B cell (primary cell): ENCODE data around the gene GLIS2. TPM values are rescaled to one million over a fixed set of nuclear protein-coding genes. Genes with fewer than 3 reads are reported as not detected.

Experiments used
- ATAC-seq: fragments of 200-7000 bp; cut with Tn5 transposase; one replicate; pipeline ENCODE4 v1.10.0; 2021; ENCODE audit warnings: low read depth, mild to moderate bottlenecking, moderate number of reproducible peaks, moderate library complexity
- CTCF ChIA-PET: fragments of 350-600 bp; sonication (Branson Sonifier 250); formaldehyde crosslinking; loops from one replicate; lab custom pipeline; 2021; ENCODE audit warnings: antibody characterized with exemption, inconsistent platforms; lab: Charles Lee
- POLR2A ChIA-PET: fragments of 350-600 bp; sonication (Branson Sonifier 250); formaldehyde crosslinking; loops from one replicate; lab custom pipeline; 2021; ENCODE audit warnings: antibody characterized with exemption; lab: Charles Lee
- DNase-seq: peaks from one replicate; pipeline ENCODE4 v3.0.0; 2013
- H2AFZ ChIP-seq: 2 replicates; pipeline ENCODE4 v1.6.1; 2012; ENCODE audit warnings: mild to moderate bottlenecking, low read depth, low read length; ENCODE audit not compliant: insufficient read depth, poor library complexity, severe bottlenecking
- H3K27ac ChIP-seq, 2 donors: 1 replicate in 1 of 2; 2 replicates in 1 of 2; pipeline ENCODE4 v1.5.1; 2012 to 2013; ENCODE audit warnings: low read length in 2 of 2, mild to moderate bottlenecking in 2 of 2, moderate library complexity in 1 of 2
- H3K27me3 ChIP-seq, 4 experiments: fragments of 200-600 bp in 1 of 4; sonication (generic) in 1 of 4; replicated peaks in 1 of 4; 1 replicate in 2 of 4; 2 replicates in 2 of 4; pipeline versions ENCODE4 v1.6.1 to v1.7.0; 2013 to 2016; ENCODE audit warnings: low read length in 3 of 4, mild to moderate bottlenecking in 2 of 4, mixed read lengths in 1 of 4, moderate library complexity in 1 of 4; ENCODE audit not compliant: insufficient read depth in 4 of 4, control insufficient read depth in 3 of 4; ENCODE audit errors: control extremely low read depth in 1 of 4
- H3K36me3 ChIP-seq, 2 experiments: replicated peaks in 1 of 2; 1 replicate in 1 of 2; 2 replicates in 1 of 2; pipeline versions ENCODE4 v1.6.1 to v1.7.1; 2013; ENCODE audit warnings: low read length in 1 of 2; ENCODE audit not compliant: insufficient read depth in 2 of 2, control insufficient read depth in 1 of 2; ENCODE audit errors: control extremely low read depth in 1 of 2, extremely low read depth in 1 of 2
- H3K4me1 ChIP-seq, 2 donors: fragments of 200-600 bp in 1 of 2; sonication (generic) in 1 of 2; 1 replicate in 1 of 2; 2 replicates in 1 of 2; pipeline versions ENCODE4 v1.5.1 to v1.6.1; 2013 to 2017; ENCODE audit warnings: low read length in 2 of 2; ENCODE audit not compliant: control insufficient read depth in 2 of 2, insufficient read depth in 2 of 2
- H3K4me2 ChIP-seq: replicated peaks from 2 replicates; pipeline ENCODE3; 2012; ENCODE audit warnings: mild to moderate bottlenecking, low read depth, low read length; ENCODE audit not compliant: poor library complexity, severe bottlenecking
- H3K4me3 ChIP-seq, 5 experiments: fragments of 200-600 bp in 1 of 5; sonication (generic) in 1 of 5; 1 replicate in 3 of 5; 2 replicates in 2 of 5; pipeline versions ENCODE4 v1.5.1 to v1.7.0; 2011 to 2016; ENCODE audit warnings: low read length in 4 of 5, mild to moderate bottlenecking in 4 of 5, low read depth in 2 of 5, control low read depth in 1 of 5, moderate library complexity in 1 of 5; ENCODE audit not compliant: insufficient read depth in 1 of 5; ENCODE audit errors: control extremely low read depth in 1 of 5, extremely low read depth in 1 of 5
- H3K79me2 ChIP-seq: fragments of 200-600 bp; sonication (generic); one replicate; pipeline ENCODE4 v1.6.0; 2016; ENCODE audit warnings: low read length; ENCODE audit not compliant: control insufficient read depth, insufficient read depth
- H3K9ac ChIP-seq: fragments of 200-600 bp; sonication (generic); 2 replicates; pipeline ENCODE4 v1.6.1; 2017; ENCODE audit warnings: mild to moderate bottlenecking, low read length, moderate library complexity
- H3K9me3 ChIP-seq, 3 donors: one replicate each; pipeline versions ENCODE4 v1.6.1 to v1.7.1; 2013; ENCODE audit warnings: low read length in 2 of 3; ENCODE audit not compliant: control insufficient read depth in 2 of 3, insufficient read depth in 1 of 3; ENCODE audit errors: control extremely low read depth in 1 of 3
- H4K20me1 ChIP-seq: 2 replicates; pipeline ENCODE4 v1.6.0; 2012; ENCODE audit warnings: mild to moderate bottlenecking, low read length; ENCODE audit not compliant: insufficient read depth, control insufficient read depth, poor library complexity, severe bottlenecking
- H3K27ac Mint-ChIP-seq: one replicate; pipeline ENCODE4 v1.8.0; 2021; ENCODE audit warnings: mixed read lengths
- H3K27me3 Mint-ChIP-seq: one replicate; pipeline ENCODE4 v1.8.0; 2021; ENCODE audit warnings: mixed read lengths
- H3K4me1 Mint-ChIP-seq: one replicate; pipeline ENCODE4 v1.8.0; 2021; ENCODE audit warnings: mixed read lengths
- H3K4me3 Mint-ChIP-seq: one replicate; pipeline ENCODE4 v1.8.0; 2021; ENCODE audit warnings: mixed read lengths
- H3K9me3 Mint-ChIP-seq: one replicate; pipeline ENCODE4 v1.8.0; 2022; ENCODE audit warnings: mixed read lengths; ENCODE audit not compliant: insufficient read depth
- CTCF ChIP-seq: fragments of 200-600 bp; IDR thresholded peaks from one replicate; pipeline ENCODE4 v1.8.0; 2022; ENCODE audit warnings: antibody characterized with exemption, mild to moderate bottlenecking
- EZH2 ChIP-seq: IDR thresholded peaks from 2 replicates; pipeline ENCODE4 v1.6.1; 2012; ENCODE audit warnings: borderline replicate concordance, low read depth, mild to moderate bottlenecking, moderate library complexity, low read length; ENCODE audit not compliant: insufficient read depth, poor library complexity, severe bottlenecking
- WGBS: methylation state at CpG from one replicate; pipeline ENCODE4 v1.1.5; 2013; ENCODE audit warnings: missing lambda C conversion rate; ENCODE audit not compliant: insufficient coverage; 5-methylcytosine and 5-hydroxymethylcytosine counted together
- intact Hi-C: fragments of 100-400 bp; cut with micrococcal nuclease; formaldehyde crosslinking; loops from one replicate; pipeline ENCODE4 v1.10.0; 2022
- polyA plus RNA-seq: library from polyadenylated mRNA; depleted of rRNA; stranded (reverse); fragments of >200 nt; gene quantifications from 2 replicates; pipeline ENCODE4 v1.2.3, GENCODE V29; 2012
- total RNA-seq, 2 donors: library from RNA; stranded (reverse); fragments of 120-200 nt in 1 of 2; gene quantifications; 1 replicate in 1 of 2; 2 replicates in 1 of 2; pipeline versions ENCODE4 v1.2.3 to v1.2.4, GENCODE V29; 2013 to 2022

Gene GLIS2
- total and polyA plus RNA-seq, 2 donors (not counting 1 experiment from before 2014, with no cell fraction given), result not detected

GRCh38 chr16:4369007-4369733 lies 53.3 kb downstream of the GLIS2 start:
- H3K27ac ChIP-seq, result no peak overlapping the region
- peaks cover 25 to 47% of the 10 kb centered on the region in 2 donors for H3K4me1 ChIP-seq
- no peak overlapping the region for H3K4me3 Mint-ChIP-seq
- H3K36me3 ChIP-seq, result peaks cover 4 to 30% of the 10 kb centered on the region in 2 experiments
- H3K4me3 ChIP-seq, result no peak overlapping the region
- H2AFZ ChIP-seq, result no peak overlapping the region
- no peaks in the 10 kb centered on the region for H3K9me3 ChIP-seq
- no peak overlapping the region for H3K4me2 ChIP-seq
- ChIA-PET POLR2A (no interaction called here), CTCF (interaction anchor here (0.6 to 1.1 kb wide), 3 partner anchors 10 to 34 kb away, joined by 3 to 5 read pairs (median 3); no protein-coding TSS in a partner anchor)
- H3K9ac ChIP-seq, result no peak overlapping the region
- H3K27ac Mint-ChIP-seq, result no peak overlapping the region
- no peak for TF ChIP-seq CTCF
- no peak for TF ChIP-seq EZH2
- H4K20me1 ChIP-seq, result peaks cover 85% of the 10 kb centered on the region
- intact Hi-C loops, result no loop called here
- peaks cover 39% of the 10 kb centered on the region for H3K4me1 Mint-ChIP-seq
- no peaks in the 10 kb centered on the region for H3K27me3 ChIP-seq
- H3K27me3 Mint-ChIP-seq, result no peaks in the 10 kb centered on the region
- H3K79me2 ChIP-seq, result peaks cover 21% of the 10 kb centered on the region
- whole genome bisulfite sequencing, result 99% methylated on average over 13 of the region's 13 CpGs
- DNase-seq (no peak), ATAC-seq (no peak)
- no peaks in the 10 kb centered on the region for H3K9me3 Mint-ChIP-seq

- H3K79me2 ChIP-seq, result peaks cover 21% of the 10 kb centered on the region
- H3K9ac ChIP-seq, result no peak overlapping the region
- H2AFZ ChIP-seq, result no peak overlapping the region
- H3K4me1 Mint-ChIP-seq, result peaks cover 36% of the 10 kb centered on the region
- no peaks in the 10 kb centered on the region for H3K27me3 Mint-ChIP-seq
- POLR2A ChIA-PET, result no interaction called here
- CTCF ChIA-PET, result interaction anchor here (0.5 kb wide), 1 partner anchor 59 kb away, joined by 3 read pairs; no protein-coding TSS in a partner anchor
- H3K4me2 ChIP-seq, result no peak overlapping the region
- H4K20me1 ChIP-seq, result peaks cover 95% of the 10 kb centered on the region
- no peaks in the 10 kb centered on the region for H3K9me3 Mint-ChIP-seq
- peaks cover 22 to 37% of the 10 kb centered on the region in 2 donors for H3K4me1 ChIP-seq
- no peak overlapping the region for H3K4me3 Mint-ChIP-seq
- ATAC-seq (no peak), DNase-seq (no peak)
- no peak overlapping the region for H3K27ac Mint-ChIP-seq
- no peaks in the 10 kb centered on the region for H3K9me3 ChIP-seq
- no peak overlapping the region for H3K27ac ChIP-seq
- H3K4me3 ChIP-seq, result no peak overlapping the region
- no peaks in the 10 kb centered on the region for H3K27me3 ChIP-seq
- TF ChIP-seq EZH2 (no peak), CTCF (no peak)
- intact Hi-C loops, result loop anchor here (5.0 kb wide), 1 partner anchor 253 kb away; the partner anchor contains the start of gene ADCY9
- WGBS, result 98% methylated on average over 3 of the region's 3 CpGs
- peaks cover 4 to 20% of the 10 kb centered on the region in 2 experiments for H3K36me3 ChIP-seq
Measured at GRCh38 chr16:4370151-4370550, 54.3 kb downstream of the GLIS2 start.
